ENCODE results near the gene OPN4.

GRCh38 chr10:86657396-86658011 lies 3.2 kb downstream of the OPN4 start:
- TF ChIP-seq EZH2 (IDR thresholded peaks at IDR 0.05; ENCODE audit: borderline replicate concordance, low read length) (no peak), CTCF (conservative IDR thresholded peaks at IDR 0.05 in 1 of 2, IDR thresholded peaks at IDR 0.05 in 1 of 2; ENCODE audit: extremely low read depth in 1 of 2, insufficient read depth in 1 of 2, low read depth in 1 of 2, low read length in 2 of 2) (no peak)
